Nucleus accumbens (tissue), 56 donors: ENCODE measurements around the gene URGCP.
A peak's percentile ranks its signal among the peaks of the same experiment; 100 is the strongest.

ENCODE experiments used
- DNase-seq, 56 donors: peaks; one replicate each; lab custom pipeline; 2025; lab: John Stamatoyannopoulos, UW

The URGCP gene

GRCh38 chr7:43906331-43907010 is at the start of gene URGCP:
Gene URGCP, minus strand, starts transcription at chr7:43906596. Its CDS starts 21 bp downstream, at chr7:43906575.
- peak in 34 of 56 donors; percentile 8 to 58 (median 36) for DNase-seq

GRCh38 chr7:43956027-43956426 is 49.6 kb upstream of the URGCP start:
- no peak for DNase-seq

- DNase-seq: peak in 34 of 56 donors; percentile 3 to 58 (median 21)
Observed at GRCh38 chr7:43954524-43955228, 48.3 kb upstream of the URGCP start.

GRCh38 chr7:43953071-43953470 is 46.7 kb upstream of the URGCP start:
- DNase-seq: no peak

GRCh38 chr7:43952028-43952427 is 45.6 kb upstream of the URGCP start:
- no peak for DNase-seq

- DNase-seq: no peak
Observed at GRCh38 chr7:43944286-43944685, 37.9 kb upstream of the URGCP start.

GRCh38 chr7:43943417-43944187 is 37.2 kb upstream of the URGCP start:
- DNase-seq: no peak

- DNase-seq: no peak
Observed at GRCh38 chr7:43942997-43943396, 36.6 kb upstream of the URGCP start.

- DNase-seq: no peak
Observed at GRCh38 chr7:43942250-43942649, 35.9 kb upstream of the URGCP start.

- no peak for DNase-seq
Observed at GRCh38 chr7:43938892-43939482, 32.6 kb upstream of the URGCP start.

- no peak for DNase-seq
Observed at GRCh38 chr7:43937444-43937843, 31.0 kb upstream of the URGCP start.

- DNase-seq: no peak
Observed at GRCh38 chr7:43933902-43934560, 27.6 kb upstream of the URGCP start.

GRCh38 chr7:43931346-43931745 is 24.9 kb upstream of the URGCP start:
- no peak for DNase-seq

GRCh38 chr7:43929529-43930457 is 23.4 kb upstream of the URGCP start:
- no peak for DNase-seq

- DNase-seq: no peak
Observed at GRCh38 chr7:43927810-43928209, 21.4 kb upstream of the URGCP start.

GRCh38 chr7:43926798-43927123 is 20.4 kb upstream of the URGCP start:
- no peak for DNase-seq

GRCh38 chr7:43925984-43926797 is 19.8 kb upstream of the URGCP start, which contains the start of gene UBE2D4:
Gene UBE2D4, plus strand, starts transcription at chr7:43926436. Its CDS starts 97 bp downstream, at chr7:43926533.
- DNase-seq: peak; percentile 51 to 93 (median 81)

GRCh38 chr7:43922726-43923125 is 16.3 kb upstream of the URGCP start:
- no peak for DNase-seq
